GM19351 (cell line): ENCODE results near the gene NANOGP8.
"Not testable (repeated sequence)": the region's sequence is repeated elsewhere in the genome, so short reads cannot be mapped to it uniquely, and the experiment has no call there.

ENCODE experiments used
- ATAC-seq: cut with Tn5 transposase; IDR thresholded peaks from one replicate; pipeline ENCODE4 v1.9.1; 2021; ENCODE audit warnings: mild to moderate bottlenecking, moderate library complexity; ENCODE audit not compliant: unreplicated experiment

The NANOGP8 gene

GRCh38 chr15:35085176-35085919 is at the start of gene NANOGP8:
Gene NANOGP8 (minus strand): TSS chr15:35085295. CDS start chr15:35085110, 185 bp downstream.
- not testable (repeated sequence) for ATAC-seq

GRCh38 chr15:35134299-35134698 is 49.2 kb upstream of the NANOGP8 start:
- ATAC-seq = no peak

- ATAC-seq = no peak
Observed at GRCh38 chr15:35130245-35130644, 45.1 kb upstream of the NANOGP8 start.

GRCh38 chr15:35129361-35129760 is 44.3 kb upstream of the NANOGP8 start:
- no peak for ATAC-seq

GRCh38 chr15:35127717-35128116 is 42.6 kb upstream of the NANOGP8 start:
- no peak for ATAC-seq

- no peak for ATAC-seq
Observed at GRCh38 chr15:35126236-35126635, 41.1 kb upstream of the NANOGP8 start.

GRCh38 chr15:35123743-35124142 is 38.6 kb upstream of the NANOGP8 start:
- ATAC-seq = no peak

- ATAC-seq = no peak
Observed at GRCh38 chr15:35121611-35122359, 36.7 kb upstream of the NANOGP8 start.

- no peak for ATAC-seq
Observed at GRCh38 chr15:35120173-35120572, 35.1 kb upstream of the NANOGP8 start.

- no peak for ATAC-seq
Observed at GRCh38 chr15:35118960-35119359, 33.9 kb upstream of the NANOGP8 start.

- no peak for ATAC-seq
Observed at GRCh38 chr15:35117543-35118265, 32.6 kb upstream of the NANOGP8 start.

- no peak for ATAC-seq
Observed at GRCh38 chr15:35115155-35115725, 30.1 kb upstream of the NANOGP8 start.

- no peak for ATAC-seq
Observed at GRCh38 chr15:35112346-35112745, 27.3 kb upstream of the NANOGP8 start.

- ATAC-seq = no peak
Observed at GRCh38 chr15:35111861-35112260, 26.8 kb upstream of the NANOGP8 start.

GRCh38 chr15:35108453-35108852 is 23.4 kb upstream of the NANOGP8 start:
- ATAC-seq = no peak

- no peak for ATAC-seq
Observed at GRCh38 chr15:35107561-35107960, 22.5 kb upstream of the NANOGP8 start.

- no peak for ATAC-seq
Observed at GRCh38 chr15:35107122-35107521, 22.0 kb upstream of the NANOGP8 start.

- ATAC-seq = no peak
Observed at GRCh38 chr15:35104526-35105147, 19.5 kb upstream of the NANOGP8 start.

- ATAC-seq = no peak
Observed at GRCh38 chr15:35102186-35102585, 17.1 kb upstream of the NANOGP8 start.

GRCh38 chr15:35101335-35101734 is 16.2 kb upstream of the NANOGP8 start:
- no peak for ATAC-seq

- no peak for ATAC-seq
Observed at GRCh38 chr15:35098737-35099136, 13.6 kb upstream of the NANOGP8 start.
